Natural killer cell (primary cell): ENCODE data around the gene CCR7. TPM values are rescaled to one million over a fixed set of nuclear protein-coding genes. Genes with fewer than 3 reads are reported as not detected.

Experiments
- ATAC-seq, 3 donors: fragments of 150-1000 bp in 2 of 3; fragments of 200-7000 bp in 1 of 3; cut with Tn5 transposase; 1 replicate in 1 of 3; 2 replicates in 2 of 3; pipeline ENCODE4 v1.10.0; 2021; ENCODE audit warnings: mild to moderate bottlenecking in 2 of 3, moderate library complexity in 2 of 3
- DNase-seq, 2 donors: peaks; one replicate each; pipeline versions ENCODE4 v3.0.0 to v3.0.0-alpha.2; 2013 to 2021; ENCODE audit warnings: mixed read lengths in 1 of 2
- H3K27ac ChIP-seq: one replicate; pipeline ENCODE4 v1.5.1; 2013; ENCODE audit warnings: mild to moderate bottlenecking, low read length
- H3K27me3 ChIP-seq: one replicate; pipeline ENCODE4 v1.6.1; 2013; ENCODE audit warnings: low read length; ENCODE audit not compliant: control insufficient read depth, insufficient read depth
- H3K36me3 ChIP-seq: one replicate; pipeline ENCODE4 v1.6.1; 2013; ENCODE audit warnings: low read length; ENCODE audit not compliant: control insufficient read depth, insufficient read depth
- H3K4me1 ChIP-seq: one replicate; pipeline ENCODE4 v1.6.1; 2013; ENCODE audit warnings: low read length; ENCODE audit not compliant: control insufficient read depth, insufficient read depth
- H3K4me3 ChIP-seq: one replicate; pipeline ENCODE4 v1.5.1; 2013; ENCODE audit warnings: low read length
- H3K9me3 ChIP-seq: one replicate; pipeline ENCODE4 v1.6.1; 2013; ENCODE audit warnings: low read length; ENCODE audit not compliant: control insufficient read depth, insufficient read depth
- H3K27ac Mint-ChIP-seq, 2 donors: one replicate each; pipeline ENCODE4 v1.8.0; 2022; ENCODE audit warnings: mild to moderate bottlenecking in 2 of 2, mixed read lengths in 2 of 2, moderate library complexity in 1 of 2
- H3K27me3 Mint-ChIP-seq, 2 donors: one replicate each; pipeline ENCODE4 v1.8.0; 2022; ENCODE audit warnings: low read depth in 2 of 2, mixed read lengths in 2 of 2
- H3K36me3 Mint-ChIP-seq: one replicate; pipeline ENCODE4 v1.8.0; 2022; ENCODE audit warnings: mixed read lengths
- H3K4me1 Mint-ChIP-seq, 2 donors: one replicate each; pipeline ENCODE4 v1.8.0; 2022; ENCODE audit warnings: mixed read lengths in 2 of 2
- H3K4me3 Mint-ChIP-seq: one replicate; pipeline ENCODE4 v1.8.0; 2022; ENCODE audit warnings: mild to moderate bottlenecking, moderate library complexity, mixed read lengths
- H3K9me3 Mint-ChIP-seq, 2 donors: one replicate each; pipeline ENCODE4 v1.8.0; 2022; ENCODE audit warnings: mixed read lengths in 2 of 2
- WGBS: methylation state at CpG from one replicate; pipeline ENCODE4 v1.1.7; 2013; ENCODE audit warnings: missing lambda C conversion rate; ENCODE audit not compliant: insufficient coverage; 5-methylcytosine and 5-hydroxymethylcytosine counted together
- intact Hi-C: fragments of 100-400 bp; cut with micrococcal nuclease; formaldehyde crosslinking; loops from one replicate; pipeline ENCODE4 v1.14.2; 2022
- total RNA-seq, 4 donors: library from RNA; stranded (reverse); fragments of 120-200 nt in 1 of 4; gene quantifications; one replicate each; pipeline versions ENCODE4 v1.2.3 to v1.2.4, GENCODE V29; 2013 to 2022
- TF ChIP-seq, protein P1 (sequence below): fragments of 200-600 bp; IDR thresholded peaks from one replicate; pipeline ENCODE4 v1.8.0; 2022; ENCODE audit warnings: antibody characterized with exemption

CCR7 gene
- total RNA-seq, 3 donors from 2014 or later (not counting 1 experiment from before 2014, with no cell fraction given), result 3.2 to 8.0 (median 6.6) TPM

DNA sequence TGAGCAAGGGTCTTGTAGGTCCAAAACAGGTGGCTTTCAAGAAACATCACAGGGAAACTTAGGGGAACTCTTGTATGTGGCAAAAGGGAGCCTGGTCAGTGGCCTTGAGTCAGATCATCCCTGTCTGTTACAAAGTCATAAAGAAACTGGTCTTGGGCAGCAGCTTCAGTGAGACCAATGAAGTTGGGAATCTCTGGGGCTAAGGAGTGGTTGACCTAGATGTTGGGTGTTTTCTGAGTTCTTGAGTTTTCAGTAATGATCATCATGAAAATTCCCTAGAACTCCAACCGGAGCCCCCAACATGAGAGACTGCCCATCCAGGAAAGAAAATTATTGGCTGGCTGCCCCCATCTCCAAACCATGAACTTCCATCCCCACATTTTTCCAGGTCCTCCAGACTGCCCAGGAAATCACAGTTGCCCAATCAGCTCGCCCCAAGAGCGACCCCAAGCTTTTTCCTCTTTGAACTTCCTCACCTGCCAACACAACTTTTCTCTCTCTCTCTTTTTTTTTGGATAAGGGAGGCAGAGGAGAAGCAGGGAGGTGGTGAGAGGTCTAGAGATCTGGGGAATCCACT is 3.9 kb downstream of the CCR7 start:
- intact Hi-C loops, result loop anchor here (1.0 to 5.0 kb wide), 3 partner anchors 45 to 86 kb away; partner anchors contain the start of gene SMARCE1
- H3K27ac ChIP-seq, result peak overlapping the region; percentile 91
- H3K36me3 ChIP-seq, result no peaks in the 10 kb centered on the region
- TF ChIP-seq, protein P1, sequence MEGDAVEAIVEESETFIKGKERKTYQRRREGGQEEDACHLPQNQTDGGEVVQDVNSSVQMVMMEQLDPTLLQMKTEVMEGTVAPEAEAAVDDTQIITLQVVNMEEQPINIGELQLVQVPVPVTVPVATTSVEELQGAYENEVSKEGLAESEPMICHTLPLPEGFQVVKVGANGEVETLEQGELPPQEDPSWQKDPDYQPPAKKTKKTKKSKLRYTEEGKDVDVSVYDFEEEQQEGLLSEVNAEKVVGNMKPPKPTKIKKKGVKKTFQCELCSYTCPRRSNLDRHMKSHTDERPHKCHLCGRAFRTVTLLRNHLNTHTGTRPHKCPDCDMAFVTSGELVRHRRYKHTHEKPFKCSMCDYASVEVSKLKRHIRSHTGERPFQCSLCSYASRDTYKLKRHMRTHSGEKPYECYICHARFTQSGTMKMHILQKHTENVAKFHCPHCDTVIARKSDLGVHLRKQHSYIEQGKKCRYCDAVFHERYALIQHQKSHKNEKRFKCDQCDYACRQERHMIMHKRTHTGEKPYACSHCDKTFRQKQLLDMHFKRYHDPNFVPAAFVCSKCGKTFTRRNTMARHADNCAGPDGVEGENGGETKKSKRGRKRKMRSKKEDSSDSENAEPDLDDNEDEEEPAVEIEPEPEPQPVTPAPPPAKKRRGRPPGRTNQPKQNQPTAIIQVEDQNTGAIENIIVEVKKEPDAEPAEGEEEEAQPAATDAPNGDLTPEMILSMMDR, result no peak
- no peak for ATAC-seq
- DNase-seq, result no peak
- H3K9me3 Mint-ChIP-seq, result no peaks in the 10 kb centered on the region
- H3K27ac Mint-ChIP-seq, result peak overlapping the region; percentile 90 to 91
- WGBS, result 53% methylated on average over 3 of the region's 3 CpGs
- H3K36me3 Mint-ChIP-seq, result no peaks in the 10 kb centered on the region
- no peaks in the 10 kb centered on the region for H3K9me3 ChIP-seq
- peaks cover 53 to 74% of the 10 kb centered on the region in 2 donors for H3K4me1 Mint-ChIP-seq
- H3K4me3 Mint-ChIP-seq, result peak overlapping the region; percentile 80
- H3K27me3 Mint-ChIP-seq, result peaks cover 19 to 35% of the 10 kb centered on the region in 2 donors
- peak overlapping the region; percentile 44 for H3K4me3 ChIP-seq
- peaks cover 99% of the 10 kb centered on the region for H3K4me1 ChIP-seq
- peaks cover 3% of the 10 kb centered on the region for H3K27me3 ChIP-seq

DNA sequence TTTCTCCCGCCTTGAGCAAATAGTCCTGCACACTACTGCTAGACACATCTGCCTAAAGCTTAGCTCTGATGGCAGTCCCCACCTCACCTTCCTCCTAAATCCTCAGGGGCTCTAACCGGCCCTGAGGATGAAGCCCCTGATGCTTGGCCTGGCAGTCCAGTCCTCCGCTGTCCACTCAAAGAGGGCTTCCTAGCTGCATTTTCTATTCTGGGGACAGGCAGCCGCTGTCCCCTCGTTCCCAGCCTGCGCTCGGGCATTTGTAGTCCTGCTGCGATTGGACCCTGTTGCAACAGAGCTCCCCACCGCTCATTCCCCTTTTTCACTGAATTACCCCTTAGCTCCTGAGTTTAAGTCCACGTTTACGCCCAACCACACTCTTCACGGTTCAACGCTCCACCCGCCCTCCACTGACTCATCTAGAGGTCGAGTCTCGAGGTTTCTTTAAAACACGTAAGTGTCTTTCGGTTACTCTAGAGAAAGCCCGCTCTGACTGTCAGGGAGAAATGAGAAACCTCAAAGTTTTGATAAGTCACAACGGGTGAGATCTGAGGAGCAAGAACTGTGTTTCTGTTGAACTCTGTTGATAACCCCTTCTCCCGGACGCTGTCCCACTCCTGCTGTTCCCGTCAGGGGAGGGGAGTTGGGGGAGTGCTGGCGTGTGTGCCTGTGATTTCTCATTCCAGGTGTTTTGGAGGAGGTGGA is 4.5 kb downstream of the CCR7 start:
- Histone ChIP-seq H3K4me1 (peaks cover 95% of the 10 kb centered on the region), H3K4me3 (peak overlapping the region; percentile 44), H3K27me3 (no peaks in the 10 kb centered on the region), H3K27ac (peak overlapping the region; percentile 91), H3K36me3 (no peaks in the 10 kb centered on the region), H3K9me3 (no peaks in the 10 kb centered on the region)
- Mint-ChIP-seq H3K9me3 (no peaks in the 10 kb centered on the region), H3K27me3 (peaks cover 13 to 32% of the 10 kb centered on the region in 2 donors), H3K36me3 (no peaks in the 10 kb centered on the region), H3K4me3 (peak overlapping the region; percentile 80), H3K4me1 (peaks cover 47 to 67% of the 10 kb centered on the region in 2 donors), H3K27ac (peak overlapping the region; percentile 90 to 91)
- ATAC-seq (peak; percentile 53 to 80 (median 75)), DNase-seq (peak; percentile 68 to 89)
- WGBS, result 20% methylated on average over 24 of the region's 24 CpGs
- TF ChIP-seq, protein P1, result peak; percentile 52
- intact Hi-C loops, result loop anchor here (1.0 to 5.0 kb wide), 6 partner anchors 19 to 202 kb away; partner anchors contain the start of gene SMARCE1

DNA sequence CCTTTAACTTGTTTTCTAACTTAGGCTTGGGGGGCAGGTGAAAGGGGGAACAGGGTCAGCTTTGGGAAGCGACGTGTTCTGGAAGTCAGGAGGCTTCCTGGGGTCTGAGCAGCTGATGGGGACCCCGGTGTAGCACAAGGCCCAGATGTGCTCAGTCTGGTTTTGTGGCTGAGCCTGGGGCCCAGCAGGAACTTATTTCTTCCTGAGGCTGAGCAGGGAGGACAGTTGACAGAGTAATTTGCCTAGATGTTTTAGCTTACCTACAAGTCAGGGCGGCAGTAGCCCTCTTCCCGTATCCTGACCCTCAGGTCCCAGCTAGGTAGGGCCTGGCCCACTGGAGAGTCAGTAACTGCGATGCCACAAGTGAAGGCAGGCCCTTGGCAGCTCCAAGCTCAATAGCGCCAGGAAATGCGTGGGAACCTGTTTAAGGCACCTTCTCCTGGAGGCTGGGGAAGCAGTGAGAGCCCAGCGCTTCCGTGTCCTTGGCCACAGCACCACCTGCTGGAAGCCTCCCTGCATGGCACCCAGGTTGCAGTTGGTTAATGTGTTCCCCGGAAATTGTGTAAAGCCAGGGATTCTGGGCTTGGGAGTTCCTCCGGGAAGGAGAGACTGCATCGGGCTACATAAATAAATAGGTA is 5.2 kb downstream of the CCR7 start:
- no peaks in the 10 kb centered on the region for H3K9me3 ChIP-seq
- H3K36me3 ChIP-seq, result peaks cover under 1% of the 10 kb centered on the region
- peak; percentile 41 to 73 (median 57) for ATAC-seq
- WGBS, result 16% methylated on average over 13 of the region's 13 CpGs
- H3K27ac Mint-ChIP-seq, result peak overlapping the region; percentile 90 to 91
- no peaks in the 10 kb centered on the region for H3K36me3 Mint-ChIP-seq
- intact Hi-C loops, result loop anchor here (1.0 to 5.0 kb wide), 4 partner anchors 19 to 202 kb away; partner anchors contain the start of gene SMARCE1
- peaks cover 89% of the 10 kb centered on the region for H3K4me1 ChIP-seq
- no peaks in the 10 kb centered on the region for H3K27me3 ChIP-seq
- H3K4me1 Mint-ChIP-seq, result peaks cover 40 to 61% of the 10 kb centered on the region in 2 donors
- H3K27ac ChIP-seq, result peak overlapping the region; percentile 91
- peak overlapping the region; percentile 44 for H3K4me3 ChIP-seq
- H3K9me3 Mint-ChIP-seq, result no peaks in the 10 kb centered on the region
- H3K4me3 Mint-ChIP-seq, result no peak overlapping the region
- TF ChIP-seq, protein P1, result peak; percentile 96
- H3K27me3 Mint-ChIP-seq, result peaks cover 11 to 27% of the 10 kb centered on the region in 2 donors
- DNase-seq, result peak; percentile 77 to 91
